ENCODE data around the gene OR7C1. TPM values are rescaled to one million over a fixed set of nuclear protein-coding genes. Genes with fewer than 3 reads are reported as not detected.

Gene OR7C1
- total and polyA plus RNA-seq, 2 of the 8 experiments (the other 6 are each of a cell fraction or from before 2014, with no cell fraction given), result not detected

Small RNA genes within 50 kb of the gene (small RNA-seq; reads per million reads assigned to genes)
- not detected for gene AC005255.1 (ENCODE audit: insufficient read depth)

Other genes starting within 250 kb of the OR7C1 start
- not detected in 2 replicates for gene ADGRE3, start 160.3 kb downstream of the OR7C1 start, total RNA-seq (2021; fragmentation: NEBNext Ultra II Directional; extraction: Animal tissue kit (Norgen Biotek cat#: 25700))
- gene ADGRE3, start 160.3 kb downstream of the OR7C1 start, polyA plus RNA-seq (2011; rRNA removed), result not detected in 2 replicates
- gene ZNF333, start 145.1 kb downstream of the OR7C1 start, total RNA-seq (2021; fragmentation: NEBNext Ultra II Directional; extraction: Animal tissue kit (Norgen Biotek cat#: 25700)), result 7.3 and 7.5 TPM in 2 replicates
- gene ZNF333, start 145.1 kb downstream of the OR7C1 start, polyA plus RNA-seq (2011; rRNA removed), result 7.9 and 8.4 TPM in 2 replicates
- 3.2 and 4.5 TPM in 2 replicates for gene ADGRE2, start 56.6 kb downstream of the OR7C1 start, total RNA-seq (2021; fragmentation: NEBNext Ultra II Directional; extraction: Animal tissue kit (Norgen Biotek cat#: 25700))
- 2.0 and 3.7 TPM in 2 replicates for gene ADGRE2, start 56.6 kb downstream of the OR7C1 start, polyA plus RNA-seq (2011; rRNA removed)
- gene OR7A5, start within 50 bp of the OR7C1 start, total RNA-seq (2021; fragmentation: NEBNext Ultra II Directional; extraction: Animal tissue kit (Norgen Biotek cat#: 25700)), result not detected in 2 replicates
- not detected in 2 replicates for gene OR7A5, start within 50 bp of the OR7C1 start, polyA plus RNA-seq (2011; rRNA removed)
- gene OR7A10, start 13.7 kb upstream of the OR7C1 start, total RNA-seq (2021; fragmentation: NEBNext Ultra II Directional; extraction: Animal tissue kit (Norgen Biotek cat#: 25700)), result not detected in 2 replicates
- gene OR7A10, start 13.7 kb upstream of the OR7C1 start, polyA plus RNA-seq (2011; rRNA removed), result not detected in 2 replicates
- not detected in 2 replicates for gene OR7A17, start 50.9 kb upstream of the OR7C1 start, total RNA-seq (2021; fragmentation: NEBNext Ultra II Directional; extraction: Animal tissue kit (Norgen Biotek cat#: 25700))
- not detected in 2 replicates for gene OR7A17, start 50.9 kb upstream of the OR7C1 start, polyA plus RNA-seq (2011; rRNA removed)
- not detected in 2 replicates for gene OR7C2, start 106.3 kb upstream of the OR7C1 start, total RNA-seq (2021; fragmentation: NEBNext Ultra II Directional; extraction: Animal tissue kit (Norgen Biotek cat#: 25700))
- gene OR7C2, start 106.3 kb upstream of the OR7C1 start, polyA plus RNA-seq (2011; rRNA removed), result not detected in 2 replicates
- gene SLC1A6, start 144.7 kb upstream of the OR7C1 start, total RNA-seq (2021; fragmentation: NEBNext Ultra II Directional; extraction: Animal tissue kit (Norgen Biotek cat#: 25700)), result 13.6 and 14.0 TPM in 2 replicates
- gene SLC1A6, start 144.7 kb upstream of the OR7C1 start, polyA plus RNA-seq (2011; rRNA removed), result 17.7 and 26.6 TPM in 2 replicates
- gene CASP14, start 214.3 kb upstream of the OR7C1 start, total RNA-seq (2021; fragmentation: NEBNext Ultra II Directional; extraction: Animal tissue kit (Norgen Biotek cat#: 25700)), result not detected in 2 replicates
- gene CASP14, start 214.3 kb upstream of the OR7C1 start, polyA plus RNA-seq (2011; rRNA removed), result not detected in 2 replicates
- not detected in 2 replicates for gene OR1I1, start 247.0 kb upstream of the OR7C1 start, total RNA-seq (2021; fragmentation: NEBNext Ultra II Directional; extraction: Animal tissue kit (Norgen Biotek cat#: 25700))
- not detected in 2 replicates for gene OR1I1, start 247.0 kb upstream of the OR7C1 start, polyA plus RNA-seq (2011; rRNA removed)

Data from H1 (cell line).